CD14-positive monocyte (primary cell): Measurements from ENCODE around the gene MIDN. TPM values are rescaled to one million over a fixed set of nuclear protein-coding genes. Genes with fewer than 3 reads are reported as not detected.

Experiments used
- DNase-seq, 3 donors: peaks; one replicate each; pipeline ENCODE4 v3.0.0-alpha.2; 2011 to 2022
- H2AFZ ChIP-seq: 2 replicates; pipeline ENCODE4 v1.6.0; 2012; ENCODE audit warnings: mild to moderate bottlenecking, low read depth, low read length, inconsistent platforms; ENCODE audit not compliant: insufficient read depth, poor library complexity, severe bottlenecking
- H3K27ac ChIP-seq, 2 donors: 1 replicate in 1 of 2; 2 replicates in 1 of 2; pipeline ENCODE4 v1.5.1; 2012 to 2013; ENCODE audit warnings: low read length in 2 of 2, control low read depth in 1 of 2, inconsistent platforms in 1 of 2, low read depth in 1 of 2, mild to moderate bottlenecking in 1 of 2
- H3K27me3 ChIP-seq, 2 donors: one replicate each; pipeline versions ENCODE4 v1.6.0 to v1.6.1; 2011 to 2013; ENCODE audit warnings: low read length in 2 of 2; ENCODE audit not compliant: control insufficient read depth in 2 of 2, insufficient read depth in 2 of 2
- H3K36me3 ChIP-seq, 2 donors: replicated peaks in 1 of 2; 1 replicate in 1 of 2; 2 replicates in 1 of 2; pipeline versions ENCODE4 v1.5.1 to v1.6.1; 2012 to 2013; ENCODE audit warnings: low read length in 2 of 2, control low read depth in 1 of 2, inconsistent platforms in 1 of 2, mild to moderate bottlenecking in 1 of 2; ENCODE audit not compliant: insufficient read depth in 2 of 2, control insufficient read depth in 1 of 2
- H3K4me1 ChIP-seq, 2 donors: 1 replicate in 1 of 2; 2 replicates in 1 of 2; pipeline versions ENCODE4 v1.5.1 to v1.6.1; 2012 to 2013; ENCODE audit warnings: low read length in 2 of 2, control low read depth in 1 of 2, inconsistent platforms in 1 of 2, mild to moderate bottlenecking in 1 of 2, moderate library complexity in 1 of 2; ENCODE audit not compliant: insufficient read depth in 2 of 2, control insufficient read depth in 1 of 2
- H3K4me2 ChIP-seq: replicated peaks from 2 replicates; pipeline ENCODE3; 2012; ENCODE audit warnings: low read length, moderate library complexity, mild to moderate bottlenecking; ENCODE audit not compliant: poor library complexity, severe bottlenecking; ENCODE audit errors: extremely low read depth
- H3K4me3 ChIP-seq, 3 experiments: fragments of 200-600 bp in 1 of 3; sonication (generic) in 1 of 3; replicated peaks in 1 of 3; 1 replicate in 2 of 3; 2 replicates in 1 of 3; pipeline ENCODE4 v1.5.1; 2011 to 2013; ENCODE audit warnings: low read length in 3 of 3, mild to moderate bottlenecking in 3 of 3, control low read depth in 2 of 3, low read depth in 2 of 3, inconsistent platforms in 1 of 3, moderate library complexity in 1 of 3
- H3K79me2 ChIP-seq: 2 replicates; pipeline ENCODE4 v1.6.0; 2012; ENCODE audit warnings: mild to moderate bottlenecking, control low read depth, inconsistent platforms, low read length, moderate library complexity; ENCODE audit not compliant: insufficient read depth
- H3K9ac ChIP-seq: 2 replicates; pipeline ENCODE4 v1.6.0; 2017; ENCODE audit warnings: low read length, mild to moderate bottlenecking; ENCODE audit not compliant: insufficient read depth, poor library complexity, severe bottlenecking
- H3K9me3 ChIP-seq, 2 donors: replicated peaks in 1 of 2; 1 replicate in 1 of 2; 2 replicates in 1 of 2; pipeline versions ENCODE4 v1.5.1 to v1.6.1; 2012 to 2013; ENCODE audit warnings: low read length in 2 of 2, control low read depth in 1 of 2; ENCODE audit not compliant: control insufficient read depth in 1 of 2, insufficient read depth in 1 of 2
- H4K20me1 ChIP-seq: 2 replicates; pipeline ENCODE4 v1.6.0; 2012; ENCODE audit warnings: mild to moderate bottlenecking, low read length, control low read depth, moderate library complexity; ENCODE audit not compliant: insufficient read depth
- H3K27ac Mint-ChIP-seq, 7 donors: one replicate each; pipeline ENCODE4 v1.8.0; 2020; ENCODE audit warnings: mild to moderate bottlenecking in 7 of 7, mixed read lengths in 7 of 7, moderate library complexity in 6 of 7, inconsistent platforms in 2 of 7
- H3K27me3 Mint-ChIP-seq, 3 donors: one replicate each; pipeline ENCODE4 v1.8.0; 2021 to 2022; ENCODE audit warnings: low read depth in 3 of 3, mild to moderate bottlenecking in 3 of 3, mixed read lengths in 3 of 3, moderate library complexity in 3 of 3, inconsistent platforms in 1 of 3
- H3K36me3 Mint-ChIP-seq, 2 donors: one replicate each; pipeline ENCODE4 v1.8.0; 2020; ENCODE audit warnings: mixed read lengths in 2 of 2, inconsistent platforms in 1 of 2, mild to moderate bottlenecking in 1 of 2
- H3K4me1 Mint-ChIP-seq: one replicate; pipeline ENCODE4 v1.8.0; 2020; ENCODE audit warnings: mild to moderate bottlenecking, mixed read lengths
- H3K4me3 Mint-ChIP-seq, 2 donors: one replicate each; pipeline ENCODE4 v1.8.0; 2020; ENCODE audit warnings: mild to moderate bottlenecking in 2 of 2, mixed read lengths in 2 of 2, moderate library complexity in 1 of 2
- H3K9me3 Mint-ChIP-seq, 7 donors: one replicate each; pipeline ENCODE4 v1.8.0; 2020 to 2022; ENCODE audit warnings: mixed read lengths in 7 of 7, mild to moderate bottlenecking in 6 of 7, moderate library complexity in 6 of 7, inconsistent platforms in 2 of 7
- CTCF ChIP-seq: fragments of 200-600 bp; IDR thresholded peaks from one replicate; pipeline ENCODE4 v1.8.0; 2022; ENCODE audit warnings: antibody characterized with exemption, mild to moderate bottlenecking
- WGBS: methylation state at CpG from one replicate; pipeline ENCODE4 v1.1.5; 2013; ENCODE audit warnings: missing lambda C conversion rate; ENCODE audit not compliant: insufficient coverage; 5-methylcytosine and 5-hydroxymethylcytosine counted together
- intact Hi-C, 2 donors: fragments of 100-400 bp; cut with micrococcal nuclease; formaldehyde crosslinking; loops; one replicate each; pipeline versions ENCODE4 v1.15.0 to v1.15.1; 2023
- polyA plus RNA-seq, 3 donors: library from polyadenylated mRNA; depleted of rRNA in 1 of 3; unstranded in 2 of 3; stranded (reverse) in 1 of 3; fragments of 300-500 nt in 2 of 3; fragments of >200 nt in 1 of 3; fragmentation: Illumina TruSeq in 2 of 3; gene quantifications; 1 replicate in 2 of 3; 2 replicates in 1 of 3; pipeline ENCODE4 v1.2.3, GENCODE V29; 2012 to 2021

Gene MIDN
- polyA plus RNA-seq, 3 donors = 5.6 to 301 (median 11.0) TPM

DNA sequence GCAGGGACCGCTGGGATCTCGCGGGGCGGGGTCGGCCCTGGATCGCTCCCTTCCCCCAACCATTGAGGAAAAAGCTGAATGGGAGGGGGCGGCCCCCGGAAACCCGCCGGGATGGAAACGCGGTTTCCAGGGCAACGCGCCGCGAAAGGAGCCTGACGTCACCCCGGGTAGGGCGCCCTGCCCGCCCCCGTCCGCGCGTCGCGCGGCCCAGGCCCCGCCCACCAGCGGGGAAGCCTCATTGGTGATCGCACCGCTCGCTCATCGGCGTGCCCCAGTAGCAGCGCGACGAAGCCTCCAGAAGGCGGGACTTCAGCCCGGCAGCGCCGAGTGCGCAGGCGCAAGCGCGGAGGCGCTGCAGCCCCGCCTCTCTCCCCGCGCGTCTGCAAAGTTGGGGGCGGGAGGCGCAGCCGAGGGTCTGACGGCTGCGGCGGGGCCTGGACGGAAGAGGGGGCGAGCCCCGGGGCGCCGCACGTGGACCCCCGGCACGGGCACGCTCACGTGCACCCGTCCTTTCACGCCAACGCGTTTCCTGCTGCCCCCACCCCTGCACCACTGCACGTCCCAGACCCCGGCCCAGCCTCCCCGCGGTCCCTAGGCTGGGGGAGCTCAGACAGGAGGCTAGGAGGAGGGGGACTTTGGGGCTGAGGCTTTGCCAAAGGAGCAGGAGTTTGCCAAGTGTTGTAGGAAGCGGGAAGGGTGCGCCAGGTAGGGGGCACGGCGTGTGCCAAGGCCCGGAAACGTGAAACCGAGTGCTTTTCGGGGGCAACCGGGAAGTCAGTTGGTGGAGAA is 12.6 kb downstream of the MIDN start:
- Histone ChIP-seq H3K4me1 (peaks cover 63 to 80% of the 10 kb centered on the region in 2 donors), H3K4me3 (peak overlapping the region; percentile 55 to 93 (median 60)), H3K4me2 (peak overlapping the region; percentile 95), H3K27me3 (no peaks in the 10 kb centered on the region), H3K9ac (peak overlapping the region; percentile 87), H2AFZ (peak overlapping the region; percentile 48), H4K20me1 (peaks cover 46% of the 10 kb centered on the region), H3K9me3 (no peaks in the 10 kb centered on the region), H3K27ac (peak overlapping the region; percentile 74 to 95), H3K36me3 (peaks cover 21 to 23% of the 10 kb centered on the region in 2 donors), H3K79me2 (peaks cover 33% of the 10 kb centered on the region)
- WGBS = under 1% methylated on average over 65 of the region's 83 CpGs
- Mint-ChIP-seq H3K27me3 (peaks cover 3 to 12% (median 9%) of the 10 kb centered on the region in 3 donors), H3K4me3 (peak overlapping the region; percentile 81 to 89), H3K27ac (peak overlapping the region; percentile 89 to 97 (median 94)), H3K9me3 (no peaks in the 10 kb centered on the region), H3K4me1 (peaks cover 59% of the 10 kb centered on the region), H3K36me3 (peaks cover 19 to 28% of the 10 kb centered on the region in 2 donors)
- TF ChIP-seq CTCF = peak; percentile 24
- intact Hi-C loops = loop anchor here in 1 of 2 donors (1.0 kb wide), 1 partner anchor 9 kb away; no protein-coding TSS in a partner anchor
- peak; percentile 97 for DNase-seq

DNA sequence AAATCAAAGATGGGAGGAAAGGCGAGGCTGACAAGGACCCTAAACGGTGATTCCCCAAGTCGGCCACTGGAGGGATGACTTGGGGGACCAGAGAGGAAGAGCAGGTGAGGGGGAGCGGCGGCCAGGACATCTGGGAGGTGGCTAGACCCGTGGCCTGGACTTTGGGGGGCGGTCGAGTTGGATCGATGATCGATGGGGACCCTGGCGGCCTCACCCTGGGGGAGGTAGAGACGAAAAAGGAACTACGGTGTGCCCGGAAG is 13.1 kb downstream of the MIDN start:
- no peaks in the 10 kb centered on the region for H3K9me3 ChIP-seq
- peaks cover 41% of the 10 kb centered on the region for H4K20me1 ChIP-seq
- H3K36me3 Mint-ChIP-seq = peaks cover 14 to 23% of the 10 kb centered on the region in 2 donors
- peaks cover 58% of the 10 kb centered on the region for H3K4me1 Mint-ChIP-seq
- peak overlapping the region; percentile 48 for H2AFZ ChIP-seq
- no peak for TF ChIP-seq CTCF
- H3K27ac ChIP-seq = peak overlapping the region; percentile 39 to 95
- peak overlapping the region; percentile 88 to 97 (median 94) for H3K27ac Mint-ChIP-seq
- peaks cover 3 to 12% (median 9%) of the 10 kb centered on the region in 3 donors for H3K27me3 Mint-ChIP-seq
- H3K79me2 ChIP-seq = peaks cover 29% of the 10 kb centered on the region
- H3K36me3 ChIP-seq = peaks cover 17 to 18% of the 10 kb centered on the region in 2 donors
- peak in 1 of 3 donors; percentile 47 for DNase-seq
- peak overlapping the region; percentile 95 for H3K4me2 ChIP-seq
- H3K9ac ChIP-seq = peak overlapping the region; percentile 87
- H3K4me3 Mint-ChIP-seq = peak overlapping the region; percentile 81 to 89
- intact Hi-C loops = no loop called here
- no peaks in the 10 kb centered on the region for H3K9me3 Mint-ChIP-seq
- peaks cover 67 to 80% of the 10 kb centered on the region in 2 donors for H3K4me1 ChIP-seq
- H3K27me3 ChIP-seq = no peaks in the 10 kb centered on the region
- WGBS = 0% methylated on average over 14 of the region's 14 CpGs
- peak overlapping the region; percentile 55 to 93 (median 60) for H3K4me3 ChIP-seq
